LHCN-M2 (cell line): ENCODE data around the gene PRR22. TPM values are rescaled to one million over a fixed set of nuclear protein-coding genes. Genes with fewer than 3 reads are reported as not detected.
"Not testable (repeated sequence)": the region's sequence is repeated elsewhere in the genome, so short reads cannot be mapped to it uniquely, and the experiment has no call there.

Source experiments
- DNase-seq: peaks from one replicate; pipeline ENCODE4 v3.0.0-alpha.2; 2012; ENCODE audit warnings: low read depth
- total RNA-seq: library from RNA; depleted of rRNA; stranded (reverse); fragments of >200 nt; gene quantifications from 2 replicates; pipeline ENCODE4 v1.2.3, GENCODE V29; 2014; rRNA removed

PRR22 gene
- total RNA-seq, 1 experiment from 2014 or later, result 2.0 TPM

- no peak for DNase-seq
These were observed 32.8 kb downstream of the PRR22 start for GRCh38 chr19:5751709-5752108.

- no peak for DNase-seq
These were observed 35.0 kb downstream of the PRR22 start for GRCh38 chr19:5749505-5749904.

- not testable (repeated sequence) for DNase-seq
These were observed 35.6 kb downstream of the PRR22 start for GRCh38 chr19:5748920-5749319.

GRCh38 chr19:5744999-5745398 is 39.5 kb downstream of the PRR22 start:
- DNase-seq, result not testable (repeated sequence)

GRCh38 chr19:5743630-5744029 is 40.9 kb downstream of the PRR22 start:
- DNase-seq, result peak; percentile 5

- no peak for DNase-seq
These were observed 42.5 kb downstream of the PRR22 start for GRCh38 chr19:5742051-5742450.

- peak; percentile 3 for DNase-seq
These were observed 46.1 kb downstream of the PRR22 start for GRCh38 chr19:5738423-5738822.

- DNase-seq, result not testable (repeated sequence)
These were observed 51.4 kb downstream of the PRR22 start for GRCh38 chr19:5733172-5733571.

Other genes starting within 250 kb of the PRR22 start
- 0.06 TPM in 1 of 2 replicates, not detected in the other for gene TINCR, start 216.8 kb downstream of the PRR22 start, total RNA-seq
- gene SAFB2, start 162.0 kb downstream of the PRR22 start, total RNA-seq, result 17.6 and 23.2 TPM in 2 replicates
- 21.2 and 45.7 TPM in 2 replicates for gene SAFB, start 161.7 kb downstream of the PRR22 start, total RNA-seq
- 48.8 and 52.1 TPM in 2 replicates for gene MICOS13, start 104.2 kb downstream of the PRR22 start, total RNA-seq
- 22.4 and 24.7 TPM in 2 replicates for gene HSD11B1L, start 103.7 kb downstream of the PRR22 start, total RNA-seq
- gene RPL36, start 94.5 kb downstream of the PRR22 start, total RNA-seq, result 795 and 866 TPM in 2 replicates
- gene LONP1, start 64.6 kb downstream of the PRR22 start, total RNA-seq, result 71.2 and 83.6 TPM in 2 replicates
- gene CATSPERD, start 64.1 kb downstream of the PRR22 start, total RNA-seq, result not detected in 2 replicates
- gene DUS3L, start 6.4 kb upstream of the PRR22 start, total RNA-seq, result 44.6 and 47.6 TPM in 2 replicates
- gene NRTN, start 20.3 kb upstream of the PRR22 start, total RNA-seq, result not detected in 2 replicates
- not detected in 2 replicates for gene FUT6, start 55.0 kb upstream of the PRR22 start, total RNA-seq
- not detected in 2 replicates for gene FUT3, start 66.7 kb upstream of the PRR22 start, total RNA-seq
- gene FUT5, start 85.8 kb upstream of the PRR22 start, total RNA-seq, result not detected in 2 replicates
- 172 and 188 TPM in 2 replicates for gene NDUFA11, start 119.0 kb upstream of the PRR22 start, total RNA-seq
- gene VMAC, start 120.1 kb upstream of the PRR22 start, total RNA-seq, result 2.6 and 3.0 TPM in 2 replicates
- gene CAPS, start 129.5 kb upstream of the PRR22 start, total RNA-seq, result 2.4 and 3.5 TPM in 2 replicates
- 74.1 and 81.2 TPM in 2 replicates for gene RANBP3, start 193.4 kb upstream of the PRR22 start, total RNA-seq